NCI-H2196 treated with DMSO at 0.1 percent for 48 hours (cell line): ENCODE data around the gene SCAPER.

Source experiments
- DNase-seq: peaks from one replicate; lab custom pipeline; 2025; ENCODE audit not compliant: unreplicated experiment; lab: John Stamatoyannopoulos, UW

SCAPER gene

GRCh38 chr15:76377751-76378150 lies 527.4 kb downstream of the SCAPER start:
- no peak for DNase-seq

DNA sequence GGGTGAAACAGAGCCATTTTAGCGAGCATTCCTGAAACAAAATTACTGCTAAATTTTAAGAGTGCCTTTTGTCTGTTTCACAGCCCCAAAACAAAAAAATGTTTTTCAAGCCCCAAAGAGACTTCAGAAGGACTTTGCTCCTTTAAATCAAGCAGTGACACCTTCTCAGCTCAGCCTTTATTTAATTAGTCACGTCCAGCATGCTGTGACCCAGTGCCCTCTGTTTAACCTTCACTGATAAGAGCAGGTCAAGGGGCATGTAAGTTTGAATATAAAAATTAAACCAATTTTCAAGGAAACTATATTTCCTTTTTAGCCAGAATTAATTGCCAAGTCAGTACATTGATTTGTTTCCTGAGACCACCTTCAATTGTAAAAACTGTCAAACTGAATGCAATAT lies 527.9 kb downstream of the SCAPER start:
- DNase-seq, result no peak

GRCh38 chr15:76376816-76377215 lies 528.3 kb downstream of the SCAPER start:
- DNase-seq, result no peak

- no peak for DNase-seq
These were observed 529.1 kb downstream of the SCAPER start for GRCh38 chr15:76376029-76376428.

- DNase-seq, result no peak
These were observed 537.0 kb downstream of the SCAPER start for GRCh38 chr15:76368122-76368621.

DNA sequence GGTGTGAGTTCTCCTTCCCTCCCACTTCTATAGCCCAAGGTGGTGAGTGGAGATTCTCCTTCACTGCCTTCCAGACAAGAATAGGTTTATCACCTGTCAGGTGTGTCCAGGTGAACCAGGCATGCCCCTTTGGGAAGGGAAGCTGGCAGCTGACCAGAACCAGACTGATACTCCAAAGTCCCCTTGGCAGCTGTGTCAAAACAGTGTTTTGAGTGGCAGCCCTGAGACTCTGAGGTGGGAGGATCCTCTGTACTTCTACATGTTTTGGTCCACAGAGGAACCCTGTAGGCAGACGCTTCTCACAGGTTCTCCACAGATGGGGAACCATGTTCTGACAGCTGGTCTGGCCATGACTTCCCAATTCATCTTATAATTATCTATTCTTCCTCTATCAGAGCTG lies 538.4 kb downstream of the SCAPER start:
- no peak for DNase-seq

GRCh38 chr15:76363251-76363650 lies 541.9 kb downstream of the SCAPER start:
- DNase-seq, result no peak

- no peak for DNase-seq
These were observed 544.7 kb downstream of the SCAPER start for GRCh38 chr15:76360416-76360815.

DNA sequence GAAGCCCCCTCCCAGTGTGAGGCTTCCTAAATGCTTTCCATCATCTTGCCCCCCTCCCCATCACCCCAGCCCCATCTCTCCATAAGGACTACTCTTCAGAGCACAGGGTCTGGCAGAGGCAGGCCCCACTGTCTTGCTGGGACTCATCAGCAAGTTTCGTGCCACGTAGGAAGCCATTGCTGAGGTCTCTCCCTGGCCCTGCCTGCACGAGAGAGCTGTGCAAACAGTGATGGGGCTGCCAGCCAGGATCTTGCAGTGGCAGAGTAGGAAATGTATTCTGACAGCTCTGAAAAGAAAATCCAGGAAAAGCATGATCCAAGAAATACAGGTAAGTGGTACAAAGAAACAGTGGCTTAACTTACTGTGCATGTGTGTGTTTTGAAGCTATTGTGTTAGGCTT lies 546.0 kb downstream of the SCAPER start:
- DNase-seq, result no peak

- DNase-seq, result no peak
These were observed 546.7 kb downstream of the SCAPER start for GRCh38 chr15:76358453-76358852.

GRCh38 chr15:76354823-76355440 lies 550.2 kb downstream of the SCAPER start:
- no peak for DNase-seq

- no peak for DNase-seq
These were observed 551.2 kb downstream of the SCAPER start for GRCh38 chr15:76353903-76354302.

- no peak for DNase-seq
These were observed 552.0 kb downstream of the SCAPER start for GRCh38 chr15:76353023-76353577.

DNA sequence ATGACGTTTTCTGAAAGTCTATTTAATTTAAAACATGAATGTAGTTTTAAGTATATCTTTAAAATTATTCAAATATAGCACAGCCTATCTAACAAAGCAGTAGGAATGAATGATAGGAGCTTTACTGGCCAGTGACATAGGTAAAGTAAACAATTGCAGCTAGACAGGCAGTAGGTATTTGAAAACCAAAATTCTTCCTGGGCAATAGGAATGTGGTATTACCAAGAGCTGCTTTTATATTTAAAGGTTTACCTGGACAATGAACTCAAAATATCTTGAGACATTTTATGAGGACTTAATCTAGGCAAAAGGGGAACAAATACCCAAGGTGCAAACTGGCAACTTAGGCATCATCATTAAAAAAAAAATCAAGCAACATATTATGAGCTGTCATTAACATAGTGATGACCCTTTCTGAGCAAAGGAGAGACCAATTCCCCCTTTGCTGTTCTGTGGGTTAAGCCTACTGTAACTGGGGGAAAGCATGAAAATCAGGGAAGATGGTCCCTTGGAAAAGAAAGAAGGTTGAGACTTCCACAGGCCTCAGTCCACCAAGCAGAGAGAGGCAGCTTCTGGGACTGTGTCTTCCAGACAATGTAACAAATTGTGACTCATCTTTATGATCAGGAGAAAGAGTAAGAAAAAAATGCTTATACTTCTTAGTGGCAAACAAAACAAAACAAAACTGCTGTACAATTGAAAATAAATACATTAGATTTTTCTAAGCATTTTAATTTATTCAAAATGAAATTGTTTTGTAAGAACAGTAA lies 555.7 kb downstream of the SCAPER start:
- no peak for DNase-seq

DNA sequence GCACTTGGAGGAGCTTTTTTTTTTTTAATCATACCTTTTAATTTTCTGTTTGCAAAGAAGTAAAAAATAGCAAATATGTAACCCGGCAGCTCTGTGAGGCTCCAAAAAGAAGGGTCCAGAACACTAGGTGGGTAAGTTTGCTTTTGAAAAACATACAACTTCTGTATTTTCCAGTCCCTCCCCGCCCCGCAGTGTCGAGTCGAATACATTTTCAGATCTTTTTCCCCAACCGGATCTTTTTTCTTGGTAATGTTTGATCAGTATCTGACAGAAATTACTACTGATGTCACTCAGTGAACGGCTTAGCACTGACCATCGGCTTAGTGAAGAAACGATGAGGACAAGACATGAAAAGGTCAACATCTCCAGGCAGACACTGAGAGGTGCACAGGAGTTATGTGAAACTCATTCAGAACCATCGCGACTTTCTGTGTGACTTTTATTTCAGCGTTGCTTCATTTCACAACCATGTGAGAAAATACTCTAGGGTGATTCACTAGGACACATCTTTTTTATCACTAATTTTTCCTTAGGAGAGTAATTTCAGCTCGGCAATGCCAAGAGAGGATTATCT lies 557.6 kb downstream of the SCAPER start:
- DNase-seq, result no peak

DNA sequence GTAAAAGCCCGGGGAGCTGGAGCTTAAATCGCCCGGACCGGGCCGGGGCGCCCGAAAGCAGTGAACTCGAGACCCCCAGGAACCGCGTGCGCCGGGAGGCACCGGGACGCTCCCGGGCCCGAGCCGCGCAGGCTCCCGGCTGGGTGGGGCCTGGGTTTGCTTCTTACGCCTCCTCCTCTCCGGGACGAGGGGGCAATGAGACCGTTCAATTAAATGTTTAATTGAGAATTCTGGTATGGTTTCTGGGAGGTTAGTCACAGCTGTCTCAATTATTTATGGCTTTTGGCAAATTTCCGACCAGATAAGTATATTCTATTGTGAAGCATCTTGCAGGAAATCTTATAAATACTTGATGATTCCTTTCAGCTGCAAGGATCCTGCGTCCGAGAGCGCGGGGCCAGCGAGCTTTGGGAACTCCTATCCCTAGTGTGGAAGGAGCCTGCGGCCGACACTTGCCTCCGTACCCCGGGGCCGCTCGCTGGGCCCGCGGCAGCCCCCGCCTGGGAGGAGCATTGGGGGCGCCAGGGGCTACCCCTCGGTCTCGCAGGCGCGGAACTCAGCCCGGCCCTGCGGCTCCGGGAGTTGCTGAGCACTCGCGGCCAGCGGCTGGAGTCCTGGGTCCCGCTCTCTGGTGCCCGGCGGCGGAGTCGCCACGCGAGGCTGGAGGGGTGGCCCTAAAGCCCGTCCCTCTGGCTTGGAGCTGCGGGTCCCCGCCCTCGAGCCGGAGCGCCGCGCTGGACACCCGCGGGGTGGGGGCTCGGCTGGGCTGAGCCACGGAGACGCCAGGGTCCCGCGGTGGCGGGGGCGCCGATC lies 558.3 kb downstream of the SCAPER start:
- no peak for DNase-seq

- DNase-seq, result no peak
These were observed 559.1 kb downstream of the SCAPER start for GRCh38 chr15:76345880-76346668.

- no peak for DNase-seq
These were observed 559.6 kb downstream of the SCAPER start for GRCh38 chr15:76345583-76345879.

DNA sequence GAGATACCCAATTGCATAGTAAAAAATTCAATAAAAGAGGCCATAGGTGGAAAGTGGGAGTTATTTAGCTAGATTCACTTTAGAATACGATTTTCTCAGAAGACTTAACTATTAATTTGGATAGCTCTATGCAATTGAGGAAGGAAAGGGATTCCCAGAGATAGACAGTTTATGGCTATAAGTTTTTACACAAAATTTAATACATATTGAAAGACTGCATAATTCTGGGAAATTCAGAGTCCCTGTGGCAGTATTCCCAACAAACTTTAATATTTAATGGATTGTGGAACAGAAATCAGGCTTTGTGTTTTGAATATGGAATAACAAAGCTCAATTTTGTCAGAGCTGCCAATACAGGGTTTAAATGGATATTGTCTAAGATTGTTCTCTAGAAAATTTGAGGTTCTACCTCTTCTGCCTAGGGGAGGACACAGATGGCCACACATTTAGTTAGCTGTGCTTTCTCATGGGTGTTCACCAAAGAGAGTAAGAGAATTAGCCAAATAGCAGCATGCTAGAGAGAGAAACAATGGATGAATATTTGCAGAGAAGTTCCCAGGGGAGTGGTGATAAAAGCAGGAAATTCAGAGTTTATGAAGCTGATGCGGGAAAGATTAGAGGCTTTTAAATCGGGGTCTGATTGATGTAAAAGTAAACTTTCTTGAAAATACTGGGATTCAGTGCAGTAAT lies 560.1 kb downstream of the SCAPER start:
- no peak for DNase-seq
